Daoy (cell line): ENCODE results near the gene C2orf49. TPM values are rescaled to one million over a fixed set of nuclear protein-coding genes. Genes with fewer than 3 reads are reported as not detected.
A peak's percentile ranks its signal among the peaks of the same experiment; 100 is the strongest.

Source experiments
- DNase-seq: peaks from one replicate; pipeline ENCODE4 v3.0.0-alpha.2; 2015; ENCODE audit warnings: low read depth
- total RNA-seq: library from RNA; depleted of rRNA; stranded (reverse); fragments of >200 nt; shearing (Covaris generic); gene quantifications from 2 replicates; pipeline ENCODE4 v1.2.3, GENCODE V29; 2014

The C2orf49 gene
- total RNA-seq, 1 experiment from 2014 or later = 10.1 TPM

GRCh38 chr2:105383432-105384166 is 46.3 kb downstream of the C2orf49 start:
- DNase-seq = no peak

- DNase-seq = no peak
These were observed 46.9 kb downstream of the C2orf49 start for GRCh38 chr2:105384216-105384615.

- no peak for DNase-seq
These were observed 47.5 kb downstream of the C2orf49 start for GRCh38 chr2:105384861-105385260.

- no peak for DNase-seq
These were observed 48.6 kb downstream of the C2orf49 start for GRCh38 chr2:105385731-105386540.

- no peak for DNase-seq
These were observed 49.9 kb downstream of the C2orf49 start for GRCh38 chr2:105387225-105387624.

GRCh38 chr2:105388971-105389381 is 51.6 kb downstream of the C2orf49 start:
- DNase-seq = no peak

GRCh38 chr2:105390454-105390853 is 53.1 kb downstream of the C2orf49 start:
- DNase-seq = no peak

GRCh38 chr2:105391058-105391627 is 53.8 kb downstream of the C2orf49 start:
- no peak for DNase-seq

GRCh38 chr2:105391763-105392662 is 54.7 kb downstream of the C2orf49 start:
- DNase-seq = no peak

GRCh38 chr2:105393373-105394055 is 56.2 kb downstream of the C2orf49 start:
- DNase-seq = no peak

GRCh38 chr2:105394951-105395611 is 57.7 kb downstream of the C2orf49 start:
- DNase-seq = no peak

- DNase-seq = no peak
These were observed 58.4 kb downstream of the C2orf49 start for GRCh38 chr2:105395691-105396090.

GRCh38 chr2:105396254-105397024 is 59.1 kb downstream of the C2orf49 start:
- DNase-seq = peak; percentile 98

GRCh38 chr2:105397025-105397722 is 59.8 kb downstream of the C2orf49 start:
- peak; percentile 62 for DNase-seq

- no peak for DNase-seq
These were observed 60.6 kb downstream of the C2orf49 start for GRCh38 chr2:105397953-105398335.

- DNase-seq = peak; percentile 90
These were observed 61.2 kb downstream of the C2orf49 start, which contains the start of gene FHL2 for GRCh38 chr2:105398336-105399206. Gene FHL2, minus strand, starts transcription at chr2:105399051. Its CDS starts 12,535 bp downstream, at chr2:105386516.
